Measurements from ENCODE around the gene KSR1.

The KSR1 gene

GRCh38 chr17:27475070-27475673 lies 18.9 kb downstream of the KSR1 start:
- no peak for DNase-seq (ENCODE audit: low read depth)
- TF ChIP-seq CTCF (conservative IDR thresholded peaks at IDR 0.05; ENCODE audit: low read depth, low read length): no peak
- no peak overlapping the region for H3K4me3 ChIP-seq (ENCODE audit: low read depth, low read length)

GRCh38 chr17:27475981-27476895 lies 20.0 kb downstream of the KSR1 start:
- H3K4me3 ChIP-seq (ENCODE audit: low read depth, low read length): no peak overlapping the region
- no peak for TF ChIP-seq CTCF (conservative IDR thresholded peaks at IDR 0.05; ENCODE audit: low read depth, low read length)
- DNase-seq (ENCODE audit: low read depth): no peak

GRCh38 chr17:27477050-27477888 lies 21.0 kb downstream of the KSR1 start:
- H3K4me3 ChIP-seq (ENCODE audit: low read depth, low read length): no peak overlapping the region
- no peak for TF ChIP-seq CTCF (conservative IDR thresholded peaks at IDR 0.05; ENCODE audit: low read depth, low read length)
- DNase-seq (ENCODE audit: low read depth): no peak

- TF ChIP-seq CTCF (conservative IDR thresholded peaks at IDR 0.05; ENCODE audit: low read depth, low read length): no peak
- no peak overlapping the region for H3K4me3 ChIP-seq (ENCODE audit: low read depth, low read length)
- no peak for DNase-seq (ENCODE audit: low read depth)
Measured at GRCh38 chr17:27477971-27478684, 21.9 kb downstream of the KSR1 start.

- no peak overlapping the region for H3K4me3 ChIP-seq (ENCODE audit: low read depth, low read length)
- TF ChIP-seq CTCF (conservative IDR thresholded peaks at IDR 0.05; ENCODE audit: low read depth, low read length): no peak
- no peak for DNase-seq (ENCODE audit: low read depth)
Measured at GRCh38 chr17:27478901-27479538, 22.8 kb downstream of the KSR1 start.

GRCh38 chr17:27479838-27480237 lies 23.6 kb downstream of the KSR1 start:
- DNase-seq (ENCODE audit: low read depth): no peak
- H3K4me3 ChIP-seq (ENCODE audit: low read depth, low read length): no peak overlapping the region
- TF ChIP-seq CTCF (conservative IDR thresholded peaks at IDR 0.05; ENCODE audit: low read depth, low read length): no peak
